NCI-H2029 (cell line): Measurements from ENCODE around the gene IL4I1.
A peak's percentile ranks its signal among the peaks of the same experiment; 100 is the strongest.

Source experiments
- DNase-seq: peaks from one replicate; lab custom pipeline; 2025; lab: John Stamatoyannopoulos, UW

The IL4I1 gene

DNA sequence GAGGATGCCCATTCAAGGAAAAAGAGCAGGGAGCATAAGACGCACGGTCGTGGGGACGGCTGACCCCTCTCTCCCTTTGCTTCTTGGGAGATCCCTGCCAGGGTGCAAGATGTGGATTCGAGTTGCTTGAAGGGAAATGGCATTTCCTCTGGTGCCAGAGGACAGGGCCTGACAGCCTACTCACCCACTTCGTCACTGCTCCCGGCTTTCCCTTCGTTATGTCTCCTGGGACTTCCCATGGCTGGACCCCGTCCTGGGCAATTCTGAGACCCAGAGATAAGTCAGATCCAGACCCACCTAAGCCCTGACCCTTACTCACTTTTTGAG lies 18.0 kb downstream of the IL4I1 start:
- DNase-seq: no peak

DNA sequence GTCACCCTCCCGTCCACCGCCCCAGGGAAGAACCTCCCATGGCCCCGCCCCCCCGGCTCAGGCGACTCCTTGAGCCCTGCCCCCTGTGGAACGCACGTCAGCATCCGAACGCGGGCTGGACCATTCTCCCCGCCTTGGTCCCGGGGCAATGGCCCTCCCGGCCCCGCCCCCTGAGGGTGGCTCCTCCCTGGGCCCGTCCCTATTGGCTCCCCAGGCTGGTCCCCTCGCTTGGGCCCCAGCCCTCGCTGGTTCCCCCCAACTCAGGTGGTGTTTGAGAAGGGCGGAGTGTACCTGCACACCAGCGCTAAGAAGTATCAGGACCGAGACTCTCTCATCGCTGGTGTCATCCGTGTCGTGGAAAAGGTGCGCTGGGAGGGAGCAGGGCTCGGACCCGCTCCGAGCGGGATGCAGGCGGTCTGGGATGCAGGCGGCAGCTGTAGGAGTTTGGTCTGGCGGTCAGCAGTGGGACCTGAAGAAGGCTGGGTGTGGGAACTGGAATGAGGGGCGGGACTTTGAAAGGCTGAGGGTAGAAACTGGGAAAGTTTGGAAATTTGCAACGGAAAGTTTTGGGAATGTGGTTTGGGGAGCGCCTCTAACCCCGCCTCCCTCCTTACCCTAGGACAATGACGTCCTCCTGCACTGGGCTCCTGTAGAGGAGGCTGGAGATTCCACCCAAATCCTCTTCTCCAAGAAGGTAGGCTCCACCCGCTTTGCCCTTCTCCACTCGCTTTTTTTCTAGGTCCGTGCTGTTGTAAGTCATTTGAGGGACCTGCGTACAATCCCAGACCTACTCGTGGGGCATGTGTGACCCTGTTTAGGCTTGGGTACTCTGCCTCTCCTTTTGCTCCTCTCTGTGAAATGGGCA lies 18.6 kb downstream of the IL4I1 start:
- DNase-seq: peak; percentile 93

DNA sequence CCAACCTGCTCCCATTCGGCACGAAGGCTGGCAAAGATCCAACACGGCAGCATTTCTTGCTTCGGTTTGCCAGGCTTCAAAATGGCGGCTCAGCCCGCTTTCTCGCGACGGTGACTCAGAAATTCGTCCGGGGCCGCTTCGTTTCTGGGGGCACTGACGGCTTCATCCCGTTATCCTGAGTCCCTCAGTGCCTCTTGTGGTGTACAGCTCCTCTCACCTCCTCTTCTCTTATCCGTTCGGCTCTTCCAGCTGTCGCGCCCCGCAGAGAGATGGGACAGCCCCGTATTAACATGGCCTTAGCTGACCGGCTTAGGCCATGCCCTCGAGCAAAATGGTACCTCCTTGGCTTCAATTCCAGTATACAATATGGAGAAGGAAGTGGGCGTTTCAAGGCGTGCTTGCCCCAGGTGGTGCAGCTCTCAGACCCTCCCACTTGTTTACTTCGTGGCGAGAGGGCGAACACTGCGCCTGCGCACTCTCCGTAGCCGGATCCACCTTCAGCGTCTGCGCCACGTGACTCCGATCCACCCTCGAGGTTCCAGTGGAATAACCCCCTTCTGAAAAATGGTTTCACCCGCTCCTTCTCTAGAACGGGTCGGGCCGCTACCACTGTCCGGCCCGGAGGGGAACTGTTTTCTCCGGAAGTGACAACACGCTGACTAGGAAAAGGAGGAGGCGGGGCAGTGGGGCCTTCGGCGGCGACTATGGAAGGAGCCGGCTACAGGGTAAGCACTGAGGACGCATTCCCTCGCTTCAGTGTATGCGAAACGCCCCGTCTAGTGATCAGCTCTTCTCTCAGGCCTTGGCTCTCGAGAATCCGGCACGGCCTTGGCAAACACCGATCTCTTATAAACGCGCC lies 19.4 kb downstream of the IL4I1 start, which contains the start of the genes AKT1S1 and TBC1D17:
AKT1S1 (minus strand) TSS at position 336 of the 859 bp plus-strand sequence. CDS start 4,060 bp downstream, outside the sequence.
TBC1D17 (plus strand) TSS at position 683 of the 859 bp plus-strand sequence; CDS start at position 705, 22 bp downstream.
- peak; percentile 100 for DNase-seq

DNA sequence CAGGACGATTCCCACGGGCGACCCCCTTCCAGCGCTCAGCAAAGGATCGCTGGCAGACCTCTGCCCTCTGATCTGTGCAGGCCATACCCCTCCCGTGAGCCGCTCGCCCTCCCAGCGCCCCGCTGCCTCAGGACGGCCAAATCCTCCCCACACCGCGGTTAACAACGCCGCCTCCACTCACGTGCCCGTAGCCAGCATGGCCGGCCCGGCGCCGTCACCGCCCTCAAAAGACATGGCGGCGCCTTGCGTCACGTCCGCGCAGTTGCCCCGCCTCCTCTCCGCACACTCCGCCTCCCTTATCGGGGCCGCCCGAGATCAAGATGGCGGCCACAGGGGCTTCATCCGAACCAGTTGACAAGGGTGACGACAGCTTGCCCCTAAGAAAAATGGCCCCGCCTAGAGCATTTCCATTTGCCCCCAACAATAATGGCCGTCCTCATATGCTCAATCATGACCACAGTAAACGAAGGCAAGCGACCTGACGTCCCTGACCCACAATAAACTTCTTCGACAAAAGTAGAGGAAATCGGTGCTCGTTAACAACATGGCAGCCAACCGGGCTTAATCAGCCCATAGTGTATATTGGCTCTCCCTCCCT lies 20.2 kb downstream of the IL4I1 start:
- peak; percentile 98 for DNase-seq

DNA sequence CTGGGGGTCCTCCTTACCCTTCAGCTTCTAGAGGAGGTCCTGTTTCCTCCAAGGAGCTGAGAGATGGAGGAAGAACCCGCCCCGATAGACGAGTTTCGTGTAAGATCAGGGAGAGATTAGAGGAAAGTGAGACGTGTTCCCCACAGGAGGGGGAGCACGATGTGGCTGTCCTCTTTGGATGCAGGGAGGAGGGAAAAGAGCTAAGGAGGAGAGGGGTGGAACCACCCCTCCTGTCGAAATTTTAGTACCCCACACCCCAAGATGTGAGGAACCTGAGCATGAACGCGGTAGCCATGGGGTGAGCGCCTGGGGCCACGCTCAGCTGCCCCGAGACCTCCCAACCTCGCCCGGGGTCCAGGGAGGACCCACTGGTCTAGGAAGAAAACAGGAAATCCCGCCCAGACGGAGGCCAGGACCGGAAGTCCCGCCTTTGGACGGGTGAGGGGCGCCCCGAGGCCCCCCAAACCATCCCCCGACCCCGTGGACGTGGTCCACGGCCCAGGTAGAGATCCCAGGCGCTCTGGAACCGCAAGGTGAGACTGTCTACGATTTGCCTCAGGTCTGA lies 20.7 kb downstream of the IL4I1 start:
- no peak for DNase-seq

DNA sequence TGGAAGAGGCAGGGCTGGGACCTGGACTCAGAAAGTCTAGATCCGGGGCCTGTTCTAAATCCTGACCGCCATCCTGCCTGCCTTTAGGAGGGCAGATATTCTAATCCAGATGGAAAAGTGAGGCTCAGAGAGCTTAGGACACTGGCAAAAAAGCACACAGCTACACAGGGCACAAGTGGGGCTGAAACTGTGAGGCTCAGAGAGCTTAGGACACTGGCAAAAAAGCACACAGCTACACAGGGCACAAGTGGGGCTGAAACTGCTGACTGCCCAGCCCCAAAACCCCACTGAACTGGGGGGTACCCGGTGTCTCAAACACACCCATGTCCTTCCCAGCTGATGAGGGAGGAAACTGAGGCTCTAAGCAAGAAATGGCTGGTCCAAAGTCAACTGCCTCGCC lies 21.5 kb downstream of the IL4I1 start:
- DNase-seq: no peak

DNA sequence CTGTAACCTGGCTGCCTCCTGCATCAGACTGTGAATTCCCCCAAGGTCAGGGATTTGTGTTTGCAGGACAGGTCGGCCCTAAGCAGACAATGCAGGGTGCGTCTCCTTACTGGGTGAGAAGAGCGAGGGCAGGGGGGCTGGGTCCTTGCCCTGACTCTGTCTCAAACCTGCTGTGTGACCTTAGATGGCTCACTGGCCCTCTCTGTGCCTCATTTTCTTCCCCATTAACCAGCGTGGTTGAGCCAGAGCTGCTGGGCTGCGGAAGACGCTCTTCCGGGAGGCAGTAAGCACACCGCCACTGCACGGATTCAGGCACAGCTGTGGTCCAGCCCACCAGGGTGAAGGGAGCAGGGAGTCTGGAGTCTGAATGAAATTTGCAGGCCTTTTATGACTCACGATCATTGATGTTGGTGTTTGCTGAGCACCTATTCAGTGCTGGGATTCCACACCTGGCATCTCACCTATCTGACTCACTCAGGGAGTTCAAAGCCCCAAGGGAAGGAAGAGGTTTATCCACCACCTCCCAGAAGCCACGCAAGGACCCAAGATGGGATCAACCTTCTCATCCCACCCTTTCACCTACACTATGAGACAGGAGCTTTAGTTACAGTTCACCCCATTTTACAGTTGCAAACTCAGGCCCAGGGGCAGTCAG lies 22.1 kb downstream of the IL4I1 start:
- no peak for DNase-seq

DNA sequence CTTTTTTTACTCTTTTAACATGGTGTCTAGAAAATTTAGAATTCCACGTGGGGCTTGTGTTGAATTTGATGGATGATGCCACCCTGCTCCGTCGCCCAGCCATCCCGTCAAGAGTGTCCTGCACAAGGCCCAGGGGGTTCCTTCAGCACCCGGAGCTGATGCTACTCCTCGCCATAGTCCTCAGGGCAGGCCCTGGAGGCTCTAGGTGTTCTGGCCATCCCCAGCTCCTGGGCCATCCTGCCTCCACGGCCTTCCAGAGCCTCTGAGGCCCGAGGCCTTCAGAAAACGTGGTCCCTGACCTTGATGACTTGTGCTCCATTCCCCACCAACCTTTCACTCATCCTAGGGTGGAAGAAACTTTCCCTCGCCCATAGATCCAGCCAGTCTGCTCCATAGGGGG lies 22.9 kb downstream of the IL4I1 start:
- no peak for DNase-seq

DNA sequence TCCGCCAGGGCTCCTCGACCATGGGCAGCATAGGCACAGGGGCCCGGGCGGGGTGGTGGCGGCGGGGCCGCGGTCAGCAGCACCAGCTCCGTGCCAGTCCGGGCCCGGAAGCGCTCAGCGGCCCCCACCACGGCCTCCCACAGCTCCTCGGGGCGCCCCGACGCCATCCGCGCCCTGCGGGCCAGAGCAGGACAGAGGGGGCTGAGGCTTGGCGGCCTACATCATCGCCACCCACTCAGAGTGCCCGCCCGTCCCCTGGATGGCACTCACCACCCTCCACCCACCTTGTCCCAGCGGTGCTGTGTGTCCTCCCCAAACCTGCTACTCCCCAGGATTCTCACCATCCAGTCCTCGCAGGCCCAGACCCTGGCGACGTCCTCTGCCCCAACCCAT lies 23.6 kb downstream of the IL4I1 start:
- DNase-seq: no peak

DNA sequence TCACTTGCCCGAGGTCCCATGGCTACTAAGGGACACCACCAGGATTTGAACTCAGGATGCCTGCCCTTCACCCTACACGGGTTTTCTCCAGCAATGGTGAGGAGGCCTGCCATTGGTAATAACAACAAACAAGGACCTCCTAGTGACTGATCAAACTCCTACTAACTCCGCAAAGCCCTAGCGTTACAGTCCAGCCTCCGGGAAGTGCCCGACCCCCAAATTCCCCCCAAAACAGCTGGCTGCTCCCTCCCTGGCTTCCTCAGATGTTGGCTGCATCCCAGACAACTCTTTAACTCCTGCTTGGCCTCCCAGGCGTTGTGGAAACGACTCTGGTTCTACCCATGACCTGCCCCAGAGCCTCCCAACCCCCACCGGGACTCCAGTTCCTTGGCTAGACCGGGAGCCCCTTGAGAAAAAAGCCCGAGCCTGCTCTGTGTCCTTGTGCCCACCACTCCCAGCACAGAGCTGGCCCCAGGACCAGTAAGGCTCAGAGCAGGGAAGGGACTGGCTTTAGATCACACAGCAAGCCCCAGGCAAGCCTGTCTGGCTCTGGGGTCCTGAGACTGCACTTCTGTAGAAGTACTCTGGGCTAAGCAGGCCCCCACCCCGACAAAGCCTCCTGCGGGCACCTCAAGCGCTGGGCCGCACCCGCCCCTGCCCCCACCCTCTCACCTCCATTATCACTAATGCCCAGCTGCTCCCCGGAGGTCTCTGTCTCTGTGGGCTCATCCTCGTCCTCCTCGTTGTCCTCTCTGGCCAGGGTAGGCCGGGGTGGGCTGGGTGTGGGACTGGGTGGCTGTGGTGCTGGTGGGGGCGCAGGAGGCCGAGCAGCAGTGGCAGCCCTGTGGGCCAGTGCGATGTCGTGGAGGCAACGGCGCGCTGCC lies 24.2 kb downstream of the IL4I1 start:
- no peak for DNase-seq

DNA sequence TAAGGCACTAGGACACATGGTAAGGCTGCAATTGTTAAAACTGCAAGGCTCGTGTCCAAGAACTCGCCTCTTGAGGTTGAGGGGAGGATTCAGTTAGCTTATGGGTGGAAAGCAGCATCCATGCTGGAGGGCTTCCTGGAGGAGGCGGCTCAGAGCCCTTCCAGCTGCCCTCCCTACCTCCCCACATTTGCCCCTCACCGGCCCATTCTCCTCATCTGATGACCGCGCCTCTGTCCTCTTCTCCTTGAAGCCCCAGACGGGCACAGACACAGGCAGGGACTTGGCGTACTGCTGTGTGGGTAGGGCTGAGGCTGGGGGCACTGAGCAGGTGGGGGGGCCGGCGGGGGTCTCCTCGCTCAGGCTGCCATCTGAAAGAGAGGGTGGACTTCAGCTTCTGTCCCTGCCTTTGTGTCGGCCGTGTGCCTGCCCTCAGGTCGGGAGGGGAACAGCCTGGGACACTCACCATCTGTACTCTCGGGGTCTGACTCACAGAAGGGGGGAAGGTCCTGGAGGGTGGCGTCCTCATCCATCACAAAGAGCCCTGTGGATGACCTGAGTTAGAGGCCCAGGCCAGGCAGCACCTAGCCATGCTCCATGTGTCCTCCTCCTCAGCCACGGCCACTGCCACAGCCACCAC lies 25.2 kb downstream of the IL4I1 start:
- DNase-seq: no peak

DNA sequence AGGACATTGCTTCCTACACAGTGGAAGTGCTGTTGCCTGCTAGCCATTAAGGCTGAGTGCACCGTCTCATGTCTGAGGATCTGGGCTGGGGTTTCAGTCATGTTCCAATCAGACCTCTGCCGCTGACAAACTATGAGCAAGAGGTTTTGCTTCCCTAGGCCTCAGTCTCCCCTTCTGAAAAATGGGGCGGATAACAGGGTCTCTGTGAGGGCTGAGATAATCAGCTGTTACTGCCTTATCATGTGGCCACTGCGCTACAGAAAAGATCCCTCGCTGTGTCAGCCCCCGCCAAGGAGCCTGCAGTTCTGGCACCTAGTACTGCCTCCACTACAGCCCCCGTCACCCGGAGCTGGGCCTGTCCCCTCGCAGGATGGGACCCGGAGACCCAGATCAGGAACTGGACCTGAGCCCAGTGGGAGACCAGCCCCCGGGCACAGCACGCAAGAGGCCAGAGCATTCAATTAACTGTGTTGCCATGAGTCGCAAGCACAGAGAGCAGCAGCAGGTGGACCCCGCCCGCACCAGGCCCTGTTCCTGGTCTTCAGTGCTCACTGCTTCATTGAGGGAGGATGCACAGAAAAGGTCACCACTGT lies 26.3 kb downstream of the IL4I1 start:
- no peak for DNase-seq

DNA sequence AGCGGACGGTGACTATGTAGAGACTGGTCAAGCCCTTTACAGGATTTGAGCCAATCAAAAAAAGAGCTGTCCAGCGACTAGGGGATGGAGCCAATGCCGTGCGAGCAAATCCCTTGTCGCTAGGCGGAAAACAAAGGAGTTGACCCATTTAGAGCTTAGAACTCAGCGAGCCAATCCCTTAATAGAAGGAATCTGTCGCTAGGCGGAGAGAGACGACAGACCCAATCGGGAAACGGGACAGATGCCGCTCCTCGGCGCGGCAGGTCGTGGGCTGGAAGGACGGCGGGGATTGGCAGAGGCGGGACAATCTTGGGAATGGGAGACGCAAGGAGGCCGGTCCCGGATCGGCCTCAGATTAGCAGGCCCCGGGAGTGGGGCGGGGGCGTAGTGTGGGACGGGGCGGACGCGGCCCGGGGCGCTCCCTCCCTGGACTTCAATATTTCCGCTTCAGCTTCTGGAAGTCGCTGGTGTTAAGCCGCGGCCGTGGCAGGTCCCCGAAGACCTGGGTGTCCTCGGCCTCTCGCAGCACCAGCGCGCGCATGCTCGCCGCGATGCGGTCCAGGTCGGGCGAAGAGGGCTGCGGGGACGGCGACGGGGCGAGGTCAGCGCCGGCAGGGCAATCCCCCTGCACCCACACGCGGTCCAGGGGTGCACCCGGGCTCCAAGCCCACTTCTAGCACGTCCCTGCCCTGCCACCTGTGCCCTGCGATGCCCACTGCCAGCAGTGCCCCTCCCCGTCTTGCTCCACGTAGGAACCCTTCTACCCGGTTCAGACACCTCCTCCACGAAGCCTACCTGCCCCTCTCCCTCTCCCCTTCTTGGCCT lies 27.0 kb downstream of the IL4I1 start:
- DNase-seq: peak; percentile 99

DNA sequence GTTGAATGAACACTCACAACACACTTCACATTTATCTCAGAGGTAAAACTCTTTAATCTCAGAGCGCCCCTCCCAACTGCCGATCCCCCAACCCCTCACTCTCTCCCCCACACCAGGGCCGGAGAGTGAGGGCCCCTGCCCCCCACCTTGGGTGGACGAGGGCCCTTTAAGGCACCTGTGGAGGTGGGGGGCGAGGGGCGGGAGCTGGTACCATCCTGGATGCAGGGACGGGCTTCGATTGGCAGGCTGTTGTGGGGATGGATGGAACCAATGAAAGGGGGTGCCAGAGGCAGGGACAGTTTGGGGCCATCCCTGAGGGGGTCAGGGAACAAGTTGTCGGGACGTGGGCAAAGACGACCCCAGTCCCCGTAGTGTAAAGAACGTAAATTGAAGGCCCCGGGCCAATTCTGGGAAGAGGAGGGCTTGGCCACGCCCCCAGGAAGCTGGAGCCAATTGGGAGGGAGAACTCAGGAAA lies 27.6 kb downstream of the IL4I1 start:
- DNase-seq: peak; percentile 70

DNA sequence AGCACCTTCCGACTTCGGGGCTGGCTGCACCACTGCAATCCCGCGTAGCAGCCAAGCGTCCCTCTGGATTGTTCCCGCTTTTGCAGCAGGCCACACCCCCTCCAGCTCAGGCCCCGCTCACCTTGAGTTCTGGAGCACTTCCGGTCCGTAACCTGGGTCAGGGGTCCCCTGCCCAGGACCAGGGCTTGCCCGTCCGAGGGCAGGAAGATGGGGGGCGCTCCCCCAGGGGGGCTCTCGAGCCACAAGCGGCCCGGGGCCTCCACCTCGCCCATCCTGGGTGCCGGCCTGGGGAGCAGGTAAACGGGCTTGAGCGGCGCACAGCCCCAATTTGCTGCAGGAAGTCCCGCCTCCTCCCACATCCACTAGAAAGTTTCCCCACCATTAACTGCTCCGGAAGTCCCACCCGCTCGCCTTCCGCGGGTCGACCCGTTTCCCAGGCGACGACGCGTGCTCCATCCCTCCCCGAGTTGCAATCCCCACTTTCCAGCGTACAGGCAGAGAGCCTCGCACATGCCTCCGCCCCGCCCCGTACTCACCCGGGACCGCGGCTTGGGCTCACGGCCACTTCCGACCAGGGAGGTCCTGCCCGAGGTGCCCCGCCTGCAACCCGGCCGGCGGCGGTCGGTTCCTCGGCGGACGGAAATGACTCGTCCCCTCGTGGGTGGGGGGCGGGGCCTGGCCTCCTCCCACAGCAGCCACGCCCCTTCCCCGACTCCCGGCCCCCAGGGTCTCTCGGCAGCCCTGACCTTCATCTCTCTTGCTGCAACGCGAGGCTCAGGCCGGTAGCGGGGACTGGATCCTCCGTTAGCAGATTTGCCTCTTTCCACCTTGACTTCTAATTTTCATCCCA lies 29.5 kb downstream of the IL4I1 start, which contains the start of gene PNKP:
PNKP (minus strand) TSS at position 644 of the 850 bp plus-strand sequence; CDS start at position 272, 372 bp downstream.
- DNase-seq: peak; percentile 96

DNA sequence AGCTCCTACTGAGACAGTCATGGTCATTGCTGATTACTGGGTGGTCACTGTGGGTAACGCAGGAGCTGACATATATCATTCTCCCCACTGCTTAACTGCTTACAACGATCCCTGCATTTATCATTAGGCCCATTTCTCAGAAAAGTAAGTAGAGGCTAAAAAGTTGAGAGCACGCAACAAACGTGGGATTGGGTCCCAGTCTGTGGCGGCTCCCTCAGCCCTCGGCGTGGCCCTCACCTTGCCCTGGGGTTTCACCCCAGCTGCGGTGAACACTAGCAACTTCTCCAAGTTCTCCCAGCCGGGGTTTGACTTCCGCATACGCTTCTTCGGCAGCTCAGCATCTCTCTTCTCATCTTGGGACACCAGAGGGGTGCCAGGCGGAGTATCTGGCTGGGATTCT lies 31.8 kb downstream of the IL4I1 start:
- DNase-seq: no peak

DNA sequence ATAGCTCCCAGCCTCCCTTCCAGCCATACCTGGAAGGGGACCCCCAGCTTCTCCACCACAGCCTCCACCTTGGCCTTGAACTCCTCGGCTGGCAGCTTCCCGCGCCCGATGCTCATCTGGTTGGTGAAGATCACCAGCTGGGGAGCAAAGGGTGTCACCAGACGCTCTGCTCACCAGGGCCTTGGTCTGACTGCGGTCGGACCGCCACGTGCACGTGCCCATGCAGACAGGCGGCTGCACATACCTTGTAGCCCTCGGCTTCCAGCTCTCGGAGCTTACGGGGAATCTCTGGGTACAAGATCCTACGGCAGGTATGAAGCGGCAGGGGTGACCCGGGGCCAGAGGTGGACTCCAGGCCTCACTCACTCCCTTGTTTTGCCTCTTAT lies 32.8 kb downstream of the IL4I1 start:
- DNase-seq: no peak
